CD8-positive, alpha-beta memory T cell (primary cell): ENCODE results near the gene COPE. TPM values are rescaled to one million over a fixed set of nuclear protein-coding genes. Genes with fewer than 3 reads are reported as not detected.

Source experiments
- CTCF ChIA-PET: fragments of 350-600 bp; sonication (Branson Sonifier 250); formaldehyde crosslinking; loops from one replicate; lab custom pipeline; 2021; ENCODE audit warnings: antibody characterized with exemption; lab: Charles Lee
- POLR2A ChIA-PET: fragments of 350-600 bp; sonication (Branson Sonifier 250); formaldehyde crosslinking; loops from one replicate; lab custom pipeline; 2021; ENCODE audit warnings: antibody characterized with exemption; lab: Charles Lee
- DNase-seq, 5 donors: peaks; one replicate each; pipeline versions ENCODE4 v3.0.0 to v3.0.0-alpha.2; 2020 to 2022; ENCODE audit warnings: mixed read lengths in 1 of 5
- H3K27ac ChIP-seq: one replicate; pipeline ENCODE4 v1.7.0; 2013; ENCODE audit warnings: low read depth, mild to moderate bottlenecking, low read length, moderate library complexity
- H3K27me3 ChIP-seq: 2 replicates; pipeline ENCODE4 v1.7.0; 2013; ENCODE audit warnings: low read length, mild to moderate bottlenecking; ENCODE audit not compliant: insufficient read depth, poor library complexity, severe bottlenecking
- H3K36me3 ChIP-seq: 2 replicates; pipeline ENCODE4 v1.7.0; 2013; ENCODE audit warnings: mild to moderate bottlenecking, low read length, moderate library complexity; ENCODE audit not compliant: insufficient read depth
- H3K4me1 ChIP-seq: 2 replicates; pipeline ENCODE4 v1.7.0; 2013; ENCODE audit warnings: mild to moderate bottlenecking, low read length, moderate library complexity; ENCODE audit not compliant: insufficient read depth
- H3K4me3 ChIP-seq: 2 replicates; pipeline ENCODE4 v1.7.0; 2013; ENCODE audit warnings: mild to moderate bottlenecking, low read length
- H3K9me3 ChIP-seq: 2 replicates; pipeline ENCODE4 v1.7.0; 2013; ENCODE audit warnings: mild to moderate bottlenecking, low read length
- H3K27ac Mint-ChIP-seq, 8 donors: one replicate each; pipeline ENCODE4 v1.8.0; 2020 to 2021; ENCODE audit warnings: mixed read lengths in 8 of 8, mild to moderate bottlenecking in 6 of 8, inconsistent platforms in 3 of 8, moderate library complexity in 3 of 8
- H3K27me3 Mint-ChIP-seq, 2 donors: one replicate each; pipeline ENCODE4 v1.8.0; 2020 to 2021; ENCODE audit warnings: mixed read lengths in 2 of 2, mild to moderate bottlenecking in 1 of 2, moderate library complexity in 1 of 2
- H3K36me3 Mint-ChIP-seq, 3 donors: one replicate each; pipeline ENCODE4 v1.8.0; 2020 to 2021; ENCODE audit warnings: mixed read lengths in 3 of 3, inconsistent platforms in 1 of 3, mild to moderate bottlenecking in 1 of 3
- H3K4me1 Mint-ChIP-seq, 3 donors: one replicate each; pipeline ENCODE4 v1.8.0; 2020 to 2021; ENCODE audit warnings: mixed read lengths in 3 of 3, inconsistent platforms in 1 of 3, mild to moderate bottlenecking in 1 of 3
- H3K4me3 Mint-ChIP-seq, 7 donors: one replicate each; pipeline ENCODE4 v1.8.0; 2020 to 2021; ENCODE audit warnings: mixed read lengths in 7 of 7, mild to moderate bottlenecking in 6 of 7, moderate library complexity in 4 of 7, inconsistent platforms in 2 of 7
- H3K9me3 Mint-ChIP-seq, 5 donors: one replicate each; pipeline ENCODE4 v1.8.0; 2020 to 2022; ENCODE audit warnings: mixed read lengths in 5 of 5, mild to moderate bottlenecking in 3 of 5, moderate library complexity in 2 of 5, inconsistent platforms in 1 of 5
- polyA plus RNA-seq: library from polyadenylated mRNA; unstranded; fragments of 300-500 nt; fragmentation: Illumina TruSeq; gene quantifications from one replicate; pipeline ENCODE4 v1.2.3, GENCODE V29; 2021
- total RNA-seq, 2 experiments: library from RNA; stranded (reverse); gene quantifications; one replicate each; pipeline ENCODE4 v1.2.3, GENCODE V29; 2021

COPE gene
- total and polyA plus RNA-seq, 3 experiments from 2014 or later = 177 to 300 (median 184) TPM

DNA sequence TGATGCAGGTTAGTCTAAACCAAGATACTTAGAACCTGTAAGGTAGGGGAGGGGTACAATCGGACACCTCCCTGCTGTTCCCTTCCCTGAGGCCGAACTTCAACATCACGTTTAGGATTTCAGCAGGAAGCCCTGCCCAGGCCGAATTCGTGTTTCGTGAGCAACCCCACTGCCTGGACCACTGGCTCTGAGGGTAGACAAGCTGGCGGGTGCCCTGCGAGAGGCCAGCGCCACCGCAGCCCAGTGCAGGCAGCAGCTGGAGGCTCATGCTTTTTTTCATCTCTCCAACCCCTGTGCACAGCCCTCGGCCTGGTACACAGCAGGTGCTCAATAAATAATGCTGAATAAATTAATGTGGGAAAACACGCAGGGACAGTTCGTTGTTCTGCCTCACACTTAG is 14.1 kb upstream of the COPE start:
- Mint-ChIP-seq H3K4me3 (peak overlapping the region in 2 of 7 donors; percentile 35 to 69), H3K27me3 (peaks cover 16 to 22% of the 10 kb centered on the region in 2 donors), H3K9me3 (no peaks in the 10 kb centered on the region), H3K27ac (no peak overlapping the region), H3K36me3 (no peaks in the 10 kb centered on the region), H3K4me1 (peaks cover 5 to 11% (median 9%) of the 10 kb centered on the region in 3 donors)
- H3K4me3 ChIP-seq = no peak overlapping the region
- ChIA-PET CTCF (no interaction called here), POLR2A (no interaction called here)
- DNase-seq = no peak
- H3K27me3 ChIP-seq = no peaks in the 10 kb centered on the region
- H3K9me3 ChIP-seq = no peaks in the 10 kb centered on the region
- H3K36me3 ChIP-seq = no peaks in the 10 kb centered on the region
- peaks cover 4% of the 10 kb centered on the region for H3K4me1 ChIP-seq
- H3K27ac ChIP-seq = no peak overlapping the region

GRCh38 chr19:18932216-18932841 is 13.1 kb upstream of the COPE start:
- peak; percentile 61 to 81 (median 78) for DNase-seq
- Histone ChIP-seq H3K36me3 (no peaks in the 10 kb centered on the region), H3K27me3 (no peaks in the 10 kb centered on the region), H3K9me3 (no peaks in the 10 kb centered on the region), H3K4me1 (peaks cover 4% of the 10 kb centered on the region), H3K4me3 (peak overlapping the region; percentile 53), H3K27ac (no peak overlapping the region)
- H3K27ac Mint-ChIP-seq = peak overlapping the region in 2 of 8 donors; percentile 40 to 68
- H3K27me3 Mint-ChIP-seq = peaks cover 13 to 19% of the 10 kb centered on the region in 2 donors
- CTCF ChIA-PET = interaction anchor here (0.8 kb wide), 1 partner anchor 11 kb away, joined by 3 read pairs; no protein-coding TSS in a partner anchor
- peak overlapping the region in 6 of 7 donors; percentile 61 to 81 (median 78) for H3K4me3 Mint-ChIP-seq
- H3K4me1 Mint-ChIP-seq = peaks cover 5 to 11% (median 9%) of the 10 kb centered on the region in 3 donors
- H3K9me3 Mint-ChIP-seq = no peaks in the 10 kb centered on the region
- POLR2A ChIA-PET = no interaction called here
- peaks cover 0 to 5% (median 0%) of the 10 kb centered on the region in 3 donors for H3K36me3 Mint-ChIP-seq

GRCh38 chr19:18931316-18932162 is 12.4 kb upstream of the COPE start:
- Mint-ChIP-seq H3K27me3 (peaks cover 13 to 19% of the 10 kb centered on the region in 2 donors), H3K4me1 (peaks cover 5 to 11% (median 9%) of the 10 kb centered on the region in 3 donors), H3K4me3 (peak overlapping the region in 1 of 7 donors; percentile 37), H3K36me3 (peaks cover 0 to 10% (median 3%) of the 10 kb centered on the region in 3 donors), H3K27ac (no peak overlapping the region), H3K9me3 (no peaks in the 10 kb centered on the region)
- H3K27ac ChIP-seq = no peak overlapping the region
- CTCF ChIA-PET = interaction anchor here (0.8 kb wide), 1 partner anchor 12 kb away, joined by 3 read pairs; no protein-coding TSS in a partner anchor
- no peak overlapping the region for H3K4me3 ChIP-seq
- no peaks in the 10 kb centered on the region for H3K27me3 ChIP-seq
- H3K36me3 ChIP-seq = no peaks in the 10 kb centered on the region
- H3K9me3 ChIP-seq = no peaks in the 10 kb centered on the region
- no peak for DNase-seq
- peaks cover 4% of the 10 kb centered on the region for H3K4me1 ChIP-seq
- POLR2A ChIA-PET = no interaction called here

- H3K4me1 ChIP-seq = peaks cover 4% of the 10 kb centered on the region
- no peak overlapping the region for H3K4me3 ChIP-seq
- no peaks in the 10 kb centered on the region for H3K9me3 ChIP-seq
- H3K27ac Mint-ChIP-seq = no peak overlapping the region
- peaks cover 7 to 17% of the 10 kb centered on the region in 2 donors for H3K27me3 Mint-ChIP-seq
- ChIA-PET POLR2A (no interaction called here), CTCF (interaction anchor here (0.7 kb wide), 1 partner anchor 16 kb away, joined by 3 read pairs; no protein-coding TSS in a partner anchor)
- H3K9me3 Mint-ChIP-seq = no peaks in the 10 kb centered on the region
- DNase-seq = no peak
- peaks cover 5 to 11% (median 9%) of the 10 kb centered on the region in 3 donors for H3K4me1 Mint-ChIP-seq
- peaks cover 3 to 28% (median 3%) of the 10 kb centered on the region in 3 donors for H3K36me3 Mint-ChIP-seq
- no peaks in the 10 kb centered on the region for H3K27me3 ChIP-seq
- H3K4me3 Mint-ChIP-seq = no peak overlapping the region
- no peak overlapping the region for H3K27ac ChIP-seq
- H3K36me3 ChIP-seq = peaks cover 10% of the 10 kb centered on the region
Observed at GRCh38 chr19:18929311-18929710, 10.1 kb upstream of the COPE start.

- H3K27ac Mint-ChIP-seq = no peak overlapping the region
- peaks cover 5 to 11% (median 9%) of the 10 kb centered on the region in 3 donors for H3K4me1 Mint-ChIP-seq
- H3K36me3 Mint-ChIP-seq = peaks cover 4 to 39% (median 5%) of the 10 kb centered on the region in 3 donors
- H3K27me3 ChIP-seq = no peaks in the 10 kb centered on the region
- H3K27ac ChIP-seq = no peak overlapping the region
- peaks cover 2 to 8% of the 10 kb centered on the region in 2 donors for H3K27me3 Mint-ChIP-seq
- no peaks in the 10 kb centered on the region for H3K9me3 Mint-ChIP-seq
- CTCF ChIA-PET = no interaction called here
- H3K4me3 ChIP-seq = no peak overlapping the region
- H3K36me3 ChIP-seq = peaks cover 19% of the 10 kb centered on the region
- H3K4me3 Mint-ChIP-seq = no peak overlapping the region
- DNase-seq = no peak
- H3K9me3 ChIP-seq = no peaks in the 10 kb centered on the region
- H3K4me1 ChIP-seq = peaks cover 4% of the 10 kb centered on the region
- POLR2A ChIA-PET = no interaction called here
Observed at GRCh38 chr19:18928018-18928805, 9.0 kb upstream of the COPE start.

- POLR2A ChIA-PET = no interaction called here
- Histone ChIP-seq H3K27ac (no peak overlapping the region), H3K4me1 (peaks cover 11% of the 10 kb centered on the region), H3K27me3 (no peaks in the 10 kb centered on the region), H3K4me3 (no peak overlapping the region), H3K9me3 (no peaks in the 10 kb centered on the region), H3K36me3 (peaks cover 27% of the 10 kb centered on the region)
- CTCF ChIA-PET = no interaction called here
- Mint-ChIP-seq H3K9me3 (no peaks in the 10 kb centered on the region), H3K4me3 (peak overlapping the region in 1 of 7 donors; percentile 71), H3K4me1 (peaks cover 12 to 14% (median 13%) of the 10 kb centered on the region in 3 donors), H3K27ac (peak overlapping the region in 3 of 8 donors; percentile 23 to 89 (median 87)), H3K36me3 (peaks cover 4 to 66% (median 8%) of the 10 kb centered on the region in 3 donors), H3K27me3 (no peaks in the 10 kb centered on the region)
- DNase-seq = no peak
Observed at GRCh38 chr19:18924684-18925213, 5.6 kb upstream of the COPE start.

DNA sequence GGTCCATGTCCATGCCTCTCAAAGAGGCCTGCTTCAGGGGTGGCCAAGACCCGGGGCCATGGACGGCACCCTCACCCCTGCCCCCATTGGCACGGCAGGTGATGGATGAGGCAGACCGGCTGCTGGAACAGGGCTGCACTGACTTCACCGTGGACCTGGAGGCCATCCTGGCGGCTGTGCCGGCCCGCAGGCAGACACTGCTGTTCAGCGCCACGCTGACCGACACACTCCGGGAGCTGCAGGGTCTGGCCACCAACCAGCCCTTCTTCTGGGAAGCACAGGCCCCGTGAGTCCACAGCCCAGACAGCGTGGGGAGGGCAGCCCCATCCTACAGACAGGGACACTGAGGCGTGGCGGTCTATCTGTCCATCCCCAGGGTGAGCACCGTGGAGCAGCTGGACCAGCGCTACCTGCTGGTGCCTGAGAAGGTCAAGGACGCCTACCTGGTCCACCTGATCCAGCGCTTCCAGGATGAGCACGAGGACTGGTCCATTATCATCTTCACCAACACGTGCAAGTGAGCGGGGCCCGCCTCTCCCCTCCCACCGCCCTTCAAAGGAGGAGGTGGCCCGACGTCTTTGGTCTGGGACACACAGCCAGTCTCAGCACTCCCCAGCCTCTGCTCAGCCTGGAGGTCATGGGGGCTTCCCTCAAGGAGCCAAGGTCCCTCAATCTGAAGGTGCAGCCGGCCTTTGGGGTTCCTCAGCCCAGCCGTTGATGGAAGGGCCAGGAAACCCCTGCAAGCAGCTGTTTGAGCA is 3.2 kb upstream of the COPE start:
- no peaks in the 10 kb centered on the region for H3K27me3 Mint-ChIP-seq
- H3K4me3 ChIP-seq = no peak overlapping the region
- H3K27ac ChIP-seq = no peak overlapping the region
- peaks cover 27% of the 10 kb centered on the region for H3K36me3 ChIP-seq
- H3K4me1 ChIP-seq = peaks cover 25% of the 10 kb centered on the region
- H3K4me1 Mint-ChIP-seq = peaks cover 28 to 34% (median 32%) of the 10 kb centered on the region in 3 donors
- H3K9me3 Mint-ChIP-seq = no peaks in the 10 kb centered on the region
- POLR2A ChIA-PET = no interaction called here
- H3K9me3 ChIP-seq = no peaks in the 10 kb centered on the region
- peaks cover 4 to 70% (median 8%) of the 10 kb centered on the region in 3 donors for H3K36me3 Mint-ChIP-seq
- H3K4me3 Mint-ChIP-seq = peak overlapping the region in 2 of 7 donors; percentile 28 to 70
- CTCF ChIA-PET = no interaction called here
- peak overlapping the region in 1 of 8 donors; percentile 33 for H3K27ac Mint-ChIP-seq
- no peak for DNase-seq
- H3K27me3 ChIP-seq = no peaks in the 10 kb centered on the region
